Embryonic facial prominence (tissue), 1 donor: ENCODE measurements around the gene COL2A1.
A peak's percentile ranks its signal among the peaks of the same experiment; 100 is the strongest.

Experiments used
- DNase-seq: peaks from one replicate; pipeline ENCODE4 v3.0.0-alpha.2; 2016; ENCODE audit errors: extremely low spot score

The COL2A1 gene

DNA sequence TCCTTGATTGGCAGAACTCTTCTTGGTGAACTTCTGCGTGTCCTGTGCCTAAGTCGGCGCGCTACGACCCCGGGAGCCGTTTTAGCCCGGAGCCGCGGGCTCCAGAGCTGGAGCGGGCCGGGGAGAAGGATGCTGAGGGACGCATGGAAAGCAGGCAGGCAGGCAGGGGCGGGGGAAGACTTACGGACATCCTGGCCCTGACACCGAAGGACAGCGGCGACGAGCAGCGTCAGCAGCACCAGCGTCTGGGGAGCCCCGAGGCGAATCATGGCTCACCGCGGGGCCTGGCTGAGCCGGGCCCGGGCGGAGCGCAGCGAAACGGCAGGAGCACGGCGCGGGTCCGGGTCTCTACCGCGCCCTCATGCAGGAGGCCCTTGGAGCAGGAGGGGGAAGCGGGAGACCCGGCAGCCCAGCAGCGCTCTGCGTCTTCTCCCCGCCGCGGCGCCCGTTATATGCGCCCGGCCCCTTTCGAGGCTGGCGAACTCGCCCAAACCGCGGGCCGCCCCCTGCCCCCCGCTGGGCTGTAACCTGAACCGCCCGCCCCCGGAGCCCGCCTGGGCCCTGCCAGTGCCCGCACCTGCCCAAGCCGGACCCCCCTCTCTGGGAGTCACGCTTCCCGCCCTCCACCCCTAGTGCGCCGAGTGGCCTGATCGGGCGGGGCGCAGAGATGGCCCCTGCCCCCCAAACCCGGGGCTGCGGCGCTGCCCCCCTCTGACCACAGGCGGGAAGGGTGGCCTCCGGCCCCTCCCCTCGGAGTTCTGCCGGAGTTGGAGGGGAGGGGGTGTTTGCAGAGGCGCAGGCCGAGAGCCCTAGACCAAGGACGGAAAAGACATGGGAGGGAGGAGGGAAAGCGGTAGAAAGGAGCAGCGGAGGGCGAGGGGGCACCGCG is at the start of gene COL2A1:
TSS of gene COL2A1 (minus strand) at position 424 of the 889 bp plus-strand sequence. CDS start at position 269, 155 bp downstream.
- no peak for DNase-seq

DNA sequence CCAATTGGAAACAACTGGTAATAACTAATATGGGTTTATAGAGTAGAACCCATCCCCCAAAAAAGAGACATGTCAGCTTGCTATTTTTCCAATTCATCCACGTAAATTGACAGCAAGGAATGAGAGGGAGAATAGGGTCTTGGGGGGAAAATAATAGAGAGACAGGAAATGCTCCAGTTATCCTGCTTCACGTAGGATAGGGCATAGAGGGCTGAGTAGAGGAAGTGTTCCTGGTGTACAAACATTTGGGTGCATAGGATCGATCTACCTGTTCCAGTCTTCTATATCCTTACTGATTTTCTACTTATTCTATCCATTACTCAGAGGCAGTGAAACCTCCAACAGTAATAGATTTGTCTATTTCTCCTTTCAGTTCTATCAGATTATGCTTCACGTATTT is 49.6 kb upstream of the COL2A1 start:
- DNase-seq: no peak

DNA sequence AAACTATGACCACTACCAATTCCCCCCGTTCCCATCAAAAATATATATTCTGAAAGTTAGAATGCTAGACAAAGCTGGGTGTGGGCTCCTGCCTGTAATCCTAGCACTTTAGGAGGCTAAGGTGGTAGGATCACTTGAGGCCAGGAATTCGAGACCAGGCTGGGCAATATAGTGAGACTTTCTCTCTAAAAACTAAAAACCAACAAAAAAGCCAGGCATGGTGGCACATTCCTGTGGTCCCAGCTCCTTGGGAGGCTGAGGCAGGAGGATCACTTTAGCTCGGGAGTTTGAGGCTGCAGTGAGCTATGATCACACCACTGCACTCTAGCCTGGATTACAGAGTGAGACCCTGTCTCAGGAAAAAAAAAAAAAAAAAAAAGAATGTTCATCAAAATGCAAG is 48.8 kb upstream of the COL2A1 start:
- no peak for DNase-seq

DNA sequence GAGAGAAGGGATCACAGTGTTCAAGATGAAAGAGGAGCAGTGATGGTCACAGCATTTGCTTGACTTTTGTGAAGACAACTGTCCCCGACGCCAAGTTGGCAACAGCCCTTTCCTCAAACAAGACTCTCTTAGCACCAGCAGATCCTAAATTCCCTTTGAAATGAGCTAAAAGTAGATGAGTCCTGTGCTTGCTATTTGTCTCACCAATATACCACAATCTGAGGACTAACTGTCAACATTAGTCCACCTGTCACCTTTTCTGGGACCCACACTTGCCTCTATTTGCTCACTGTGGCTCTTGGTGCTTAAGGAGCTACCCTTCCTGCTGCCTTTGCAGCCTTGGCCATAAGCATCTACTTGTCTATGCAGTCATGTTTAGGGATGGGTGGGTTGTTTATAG is 47.4 kb upstream of the COL2A1 start:
- DNase-seq: no peak

DNA sequence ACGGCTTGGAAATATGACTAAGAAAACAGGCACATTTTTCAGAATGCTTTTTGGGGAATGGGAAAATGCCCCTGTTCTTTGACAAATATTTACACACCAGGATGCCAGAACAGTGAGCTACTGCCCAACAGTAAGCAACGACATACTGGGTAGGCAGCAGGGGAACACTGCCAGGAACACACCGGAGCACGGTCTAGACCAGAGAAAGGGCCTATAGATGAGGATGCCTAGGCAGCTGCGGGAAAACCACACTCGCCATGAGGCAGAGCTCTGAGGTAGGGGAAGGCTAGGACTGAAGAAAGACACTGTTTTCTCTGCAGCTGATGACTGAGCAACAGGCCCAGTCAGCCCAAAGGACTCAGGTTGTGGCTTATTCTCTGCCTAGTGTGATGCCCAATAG is 45.9 kb upstream of the COL2A1 start:
- no peak for DNase-seq

DNA sequence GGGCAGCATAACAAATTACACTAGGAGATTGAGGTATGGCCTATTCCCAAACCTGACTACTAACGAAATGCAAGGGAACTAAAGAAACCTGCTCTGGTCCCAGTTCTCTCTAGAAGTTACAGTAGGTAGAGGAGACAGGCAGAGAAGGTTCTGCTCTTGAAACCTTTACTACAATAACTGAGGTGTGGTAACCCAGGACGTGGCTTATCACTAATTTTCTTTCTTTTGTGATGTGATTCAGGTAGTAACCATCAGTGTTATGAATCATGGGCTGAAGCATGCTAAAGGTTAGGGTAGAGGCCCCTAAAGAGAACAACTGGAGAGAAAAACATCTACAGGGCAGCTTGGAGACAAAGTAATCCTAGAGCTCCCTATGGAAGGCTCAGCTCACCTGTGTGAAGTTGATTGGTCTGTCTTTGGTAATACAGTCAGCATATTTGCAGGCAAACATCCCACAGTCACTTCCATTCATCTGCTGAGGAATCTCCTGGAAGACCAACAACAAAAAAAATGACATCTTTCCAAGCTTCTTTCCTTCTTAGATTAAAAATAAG is 41.8 kb upstream of the COL2A1 start:
- DNase-seq: no peak

DNA sequence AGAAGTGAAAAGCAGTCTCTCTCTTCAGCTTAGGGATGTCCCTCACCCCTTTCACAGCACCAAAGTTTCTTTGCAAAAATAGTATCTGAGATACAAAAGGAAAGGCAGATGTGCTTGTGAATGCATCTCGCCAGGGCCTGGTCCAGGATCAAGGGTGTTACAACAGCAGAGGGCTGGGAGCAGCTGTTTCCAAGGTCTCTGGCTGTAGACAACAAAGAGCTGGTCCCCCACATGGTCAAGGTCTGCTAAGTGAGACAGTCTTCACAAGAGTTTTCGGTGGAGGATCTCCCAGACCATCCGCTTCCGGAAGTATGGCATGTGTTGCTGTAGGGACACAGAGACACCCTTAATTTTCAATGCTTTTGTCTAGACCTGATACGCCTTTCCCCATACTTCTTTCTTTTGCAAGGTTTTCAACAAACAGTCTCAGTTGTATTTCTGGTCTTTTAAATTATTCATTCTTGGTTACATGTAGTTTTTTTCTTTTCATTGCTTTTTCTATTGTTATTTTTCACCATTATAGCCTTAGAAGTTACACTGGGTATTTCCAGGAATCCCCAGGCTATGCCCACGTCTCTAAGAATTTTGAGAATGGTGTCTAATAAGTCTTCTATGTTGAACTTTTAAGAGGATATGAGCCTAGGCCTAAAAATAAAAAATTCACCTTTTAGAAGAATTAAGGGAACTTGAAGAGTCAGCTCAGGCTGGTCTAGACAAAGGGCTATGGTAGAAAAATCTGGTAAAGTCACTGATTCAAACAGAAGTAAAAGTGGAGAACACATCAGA is 41.0 kb upstream of the COL2A1 start:
- DNase-seq: no peak

DNA sequence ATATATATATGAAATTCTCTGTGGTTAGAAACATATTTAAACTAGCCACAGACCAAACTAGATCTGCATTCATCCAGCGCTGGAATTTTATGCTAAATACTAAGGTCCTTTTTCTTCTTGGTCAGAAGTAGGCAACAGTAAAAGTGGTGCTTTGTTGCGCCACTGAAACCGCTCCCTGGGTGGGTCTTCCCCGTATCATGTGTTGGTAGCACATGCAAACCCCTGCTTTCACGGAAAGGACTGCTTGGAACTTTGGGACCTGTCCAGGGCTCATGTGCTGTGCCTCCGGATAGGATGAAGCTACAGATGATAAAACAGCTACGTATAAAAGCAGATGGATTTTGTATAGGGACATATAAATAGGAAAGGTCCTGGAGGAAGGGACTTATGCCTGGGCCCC is 40.1 kb upstream of the COL2A1 start:
- peak; percentile 22 for DNase-seq

DNA sequence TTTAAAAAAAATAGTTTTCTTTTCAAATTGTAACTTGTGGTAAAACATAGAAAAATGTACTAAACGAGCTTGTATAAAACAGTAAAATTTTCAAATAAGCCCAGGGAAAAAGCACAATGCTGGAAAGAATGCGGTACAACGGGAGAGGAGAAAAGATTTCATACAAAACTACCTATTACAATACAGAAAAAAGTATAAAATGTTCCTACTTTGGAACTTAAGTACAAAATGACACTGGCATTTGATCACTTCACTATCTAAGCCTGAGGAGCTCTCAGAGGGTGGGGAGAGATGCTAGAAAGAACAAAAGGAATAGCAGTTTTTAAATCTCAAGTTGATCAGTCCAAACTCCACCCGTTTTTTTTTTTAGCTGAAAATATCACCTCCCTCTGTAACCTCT is 39.5 kb upstream of the COL2A1 start:
- DNase-seq: no peak

DNA sequence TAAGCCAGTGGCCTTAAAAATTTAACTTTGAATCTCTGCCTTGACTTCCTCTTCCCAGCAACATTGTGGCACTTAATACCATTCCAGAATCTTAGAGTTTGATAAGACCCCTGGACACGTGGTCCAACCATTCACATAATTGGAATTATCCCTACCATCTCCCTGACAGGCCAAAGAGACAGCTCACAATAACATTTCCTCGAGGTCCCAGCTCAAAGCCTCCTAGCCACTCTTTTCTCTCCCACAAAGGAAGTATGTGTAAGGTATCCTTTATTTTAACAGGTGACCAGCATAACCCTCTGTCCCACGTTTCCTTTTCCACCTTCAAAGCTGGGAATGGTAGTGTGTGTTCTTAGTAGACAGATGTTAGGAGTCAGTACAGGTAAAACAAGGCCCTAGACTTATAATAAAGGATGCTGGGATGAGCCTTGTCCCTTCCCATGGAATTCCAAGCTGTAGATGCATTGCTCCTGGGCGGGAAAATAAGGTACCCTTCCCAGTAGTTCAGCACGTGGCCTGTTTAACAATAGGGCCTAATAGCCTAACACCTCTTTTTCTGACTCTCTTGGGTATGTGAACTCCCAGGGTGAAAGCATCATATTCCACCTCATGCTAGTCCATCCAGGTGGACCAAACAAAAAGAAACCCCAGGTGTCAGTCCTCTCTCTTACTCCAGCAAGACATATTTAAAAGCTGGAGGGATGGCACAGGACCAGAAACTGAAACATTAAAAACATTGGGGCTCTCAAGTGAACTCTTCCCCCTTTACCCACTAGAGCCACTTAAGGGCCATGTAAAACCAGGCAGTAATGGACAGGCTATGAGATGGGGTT is 37.5 kb upstream of the COL2A1 start:
- no peak for DNase-seq

DNA sequence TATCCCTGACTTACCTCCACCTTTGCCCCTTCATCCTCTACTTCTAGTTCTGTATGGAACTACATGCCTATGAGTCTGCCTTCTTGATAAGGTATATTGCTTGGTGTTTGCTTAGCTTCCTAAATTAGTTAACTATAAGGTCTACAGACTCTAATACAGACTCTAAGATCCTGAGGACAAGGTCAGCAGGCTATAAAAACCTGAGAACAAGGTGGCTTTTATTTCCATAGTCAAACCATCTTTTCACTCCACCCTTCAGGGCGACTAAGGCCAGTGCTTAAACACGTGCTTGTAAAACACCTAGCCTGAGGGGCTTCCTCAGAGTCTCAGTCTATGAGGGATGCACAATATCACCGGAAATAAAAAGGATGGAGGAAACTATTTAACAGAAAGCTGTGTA is 36.1 kb upstream of the COL2A1 start:
- no peak for DNase-seq

DNA sequence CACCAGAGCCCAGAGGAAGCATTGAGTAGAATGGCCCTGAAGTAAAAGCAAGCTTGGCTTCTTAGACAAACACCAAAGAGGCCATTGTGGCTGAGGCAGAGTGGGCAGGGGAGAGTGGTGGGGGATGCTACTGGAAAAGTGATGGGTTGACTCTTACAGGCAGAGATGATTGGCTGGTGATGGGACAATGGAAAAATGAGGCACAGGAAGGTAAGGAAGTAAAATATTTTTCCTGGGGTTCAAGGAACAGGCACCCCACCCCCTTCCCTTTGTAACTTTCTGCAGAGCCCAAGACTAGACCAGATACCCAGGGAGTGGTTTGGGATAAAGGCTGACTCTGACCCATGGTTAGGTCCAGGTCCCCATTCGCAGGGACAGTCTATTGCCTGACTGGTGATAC is 34.9 kb upstream of the COL2A1 start:
- no peak for DNase-seq

DNA sequence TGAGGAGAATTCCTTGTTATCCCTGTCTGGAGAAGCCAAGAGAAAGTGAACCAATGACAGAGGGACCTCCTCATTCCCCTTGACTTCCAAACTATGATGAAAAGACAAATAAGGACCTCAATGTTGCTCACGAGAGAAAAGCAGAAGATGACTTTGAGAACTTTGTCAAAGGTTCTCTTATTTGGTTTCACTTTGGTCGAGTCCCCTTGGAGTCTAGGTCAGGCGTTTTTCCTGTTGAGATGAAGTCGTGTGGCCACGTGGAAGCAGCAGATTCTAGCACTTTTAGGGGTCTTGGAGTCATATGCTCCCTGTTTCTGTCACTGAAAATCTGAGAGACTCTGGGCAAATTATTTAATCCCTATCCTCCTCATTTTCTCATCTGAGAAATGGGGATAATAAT is 33.8 kb upstream of the COL2A1 start:
- DNase-seq: no peak

DNA sequence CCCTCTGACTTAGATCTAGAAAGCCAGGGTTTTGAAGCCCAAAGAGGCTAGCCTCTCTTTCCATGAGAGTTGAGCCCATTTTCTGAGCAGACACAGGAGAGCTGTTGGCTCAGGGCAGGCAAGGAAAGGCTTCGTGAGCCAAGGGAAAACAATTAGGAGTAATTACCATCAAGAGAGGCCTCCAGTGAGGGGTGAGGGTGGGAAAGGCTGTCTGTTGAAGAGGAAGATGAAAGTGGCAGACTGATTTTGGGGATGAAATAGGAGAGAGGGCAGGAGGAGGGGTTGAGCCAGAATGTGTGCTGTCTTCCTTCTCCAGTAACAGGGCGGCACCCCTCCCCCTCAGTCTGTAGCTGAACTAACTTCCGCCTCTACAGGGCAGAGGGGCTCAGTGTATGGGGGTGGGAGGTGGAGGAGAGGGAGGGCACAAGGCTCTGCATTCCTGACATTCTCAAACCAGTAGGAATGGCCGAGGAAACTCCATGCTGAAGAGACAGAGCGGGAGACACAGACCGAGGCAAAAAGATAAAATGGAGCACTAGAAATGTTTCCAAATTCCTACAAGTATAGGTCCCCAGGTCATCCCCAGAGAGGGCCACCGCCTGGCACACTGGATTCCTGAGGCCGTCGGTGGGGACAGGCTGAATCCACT is 33.1 kb upstream of the COL2A1 start:
- peak; percentile 78 for DNase-seq

DNA sequence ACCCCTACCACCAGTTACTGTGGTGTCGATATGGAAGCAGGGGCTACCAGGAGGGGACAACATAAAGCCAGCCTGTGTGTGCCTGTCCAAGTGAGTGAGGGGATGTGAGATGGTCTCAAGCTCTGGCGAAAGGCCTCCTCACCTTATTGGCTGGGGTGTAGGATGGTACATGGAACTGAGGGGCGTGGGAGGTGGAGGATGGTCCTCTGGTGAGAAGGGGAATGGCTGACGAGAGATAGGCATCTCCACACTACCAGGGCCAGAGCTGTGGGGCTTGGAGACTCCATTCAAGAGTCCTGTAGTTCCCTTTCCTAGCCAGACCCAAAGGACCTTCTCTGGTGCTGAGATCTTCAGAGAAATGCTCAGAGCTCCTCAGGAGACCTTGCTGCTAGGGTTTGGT is 32.5 kb upstream of the COL2A1 start:
- no peak for DNase-seq

DNA sequence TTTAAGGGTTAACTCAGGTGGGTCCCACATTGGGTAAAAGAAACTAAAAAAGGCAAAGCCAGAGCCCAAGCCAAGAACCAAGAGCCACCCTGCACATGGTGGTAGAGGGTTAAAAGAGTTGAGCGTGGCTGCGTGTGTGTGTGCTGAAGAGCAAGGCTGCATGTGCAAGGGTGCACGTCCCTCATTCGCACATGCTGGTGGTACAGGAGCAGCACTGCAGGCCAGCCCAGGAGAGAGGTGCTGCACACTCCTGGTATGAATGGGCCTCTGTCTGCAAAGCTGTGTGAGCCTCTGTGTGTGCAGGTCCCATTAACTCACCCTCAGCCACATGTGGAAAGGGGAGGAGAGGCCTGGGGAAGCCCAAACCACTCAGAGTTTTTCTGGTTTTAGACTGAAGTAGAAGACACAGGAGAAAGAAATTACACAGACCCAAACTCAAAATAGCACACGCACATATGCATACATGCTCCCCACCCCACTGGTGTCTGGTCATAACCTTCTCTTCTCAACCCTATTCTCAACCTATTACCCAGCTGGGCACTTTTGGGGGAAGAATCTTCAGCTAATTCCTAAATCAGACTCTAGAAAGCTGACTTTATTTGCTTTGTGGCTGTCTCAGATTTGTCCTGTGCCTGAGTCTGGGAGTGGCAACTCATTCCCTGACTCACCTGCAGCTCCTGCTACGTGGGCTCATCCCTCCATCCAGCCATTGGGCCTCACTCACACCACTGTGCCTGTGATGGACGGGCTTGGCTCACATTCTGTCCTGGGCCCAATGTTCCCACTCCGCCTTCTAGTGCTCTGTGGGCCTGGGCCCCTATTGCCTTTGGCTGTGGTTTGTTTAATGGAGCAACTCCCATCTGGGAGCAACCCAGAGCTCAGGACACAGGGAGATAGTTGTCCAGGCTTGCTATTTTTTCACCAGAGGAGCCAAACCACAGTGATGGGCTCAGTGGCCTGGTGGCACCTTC is 30.8 kb upstream of the COL2A1 start:
- no peak for DNase-seq

DNA sequence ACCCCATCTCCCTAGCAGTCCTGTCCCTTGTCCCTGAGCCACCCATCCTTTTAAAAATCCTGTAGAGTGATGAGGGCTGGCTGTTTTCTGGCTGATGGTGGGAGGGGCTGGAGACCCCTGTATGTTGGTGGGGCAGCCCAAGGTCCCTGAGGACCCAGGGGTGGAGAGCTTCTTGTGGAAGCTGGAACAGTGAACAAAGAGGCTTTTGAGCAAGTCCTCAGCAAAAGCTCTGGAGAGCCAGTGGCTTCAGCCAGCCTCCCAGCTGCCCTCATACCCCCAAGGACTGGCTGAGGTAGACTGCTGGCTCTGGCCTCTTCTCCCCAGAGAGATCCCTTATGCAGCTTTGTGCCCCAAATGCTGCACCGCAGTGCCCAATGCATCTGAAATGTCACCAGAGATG is 29.2 kb upstream of the COL2A1 start:
- no peak for DNase-seq

DNA sequence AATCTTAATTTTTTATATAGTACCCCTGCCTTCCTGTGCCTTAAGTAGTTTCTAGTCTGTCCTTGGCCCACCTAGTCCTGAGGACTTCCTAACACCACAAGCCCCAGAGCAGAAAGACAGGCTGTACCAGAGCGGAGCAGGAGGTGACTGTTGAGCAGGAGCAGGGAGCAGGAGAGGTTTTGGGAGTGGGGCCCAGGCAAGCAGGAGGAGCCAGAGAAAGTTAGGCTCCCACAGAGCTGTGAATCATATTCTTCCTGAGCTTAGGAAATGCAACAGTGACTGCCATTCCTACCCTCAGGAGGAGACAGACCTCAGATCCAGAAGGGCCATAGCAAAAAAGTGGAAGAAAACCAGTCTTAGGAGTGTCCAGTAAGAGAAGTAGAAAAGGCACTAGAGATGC is 28.3 kb upstream of the COL2A1 start:
- no peak for DNase-seq

DNA sequence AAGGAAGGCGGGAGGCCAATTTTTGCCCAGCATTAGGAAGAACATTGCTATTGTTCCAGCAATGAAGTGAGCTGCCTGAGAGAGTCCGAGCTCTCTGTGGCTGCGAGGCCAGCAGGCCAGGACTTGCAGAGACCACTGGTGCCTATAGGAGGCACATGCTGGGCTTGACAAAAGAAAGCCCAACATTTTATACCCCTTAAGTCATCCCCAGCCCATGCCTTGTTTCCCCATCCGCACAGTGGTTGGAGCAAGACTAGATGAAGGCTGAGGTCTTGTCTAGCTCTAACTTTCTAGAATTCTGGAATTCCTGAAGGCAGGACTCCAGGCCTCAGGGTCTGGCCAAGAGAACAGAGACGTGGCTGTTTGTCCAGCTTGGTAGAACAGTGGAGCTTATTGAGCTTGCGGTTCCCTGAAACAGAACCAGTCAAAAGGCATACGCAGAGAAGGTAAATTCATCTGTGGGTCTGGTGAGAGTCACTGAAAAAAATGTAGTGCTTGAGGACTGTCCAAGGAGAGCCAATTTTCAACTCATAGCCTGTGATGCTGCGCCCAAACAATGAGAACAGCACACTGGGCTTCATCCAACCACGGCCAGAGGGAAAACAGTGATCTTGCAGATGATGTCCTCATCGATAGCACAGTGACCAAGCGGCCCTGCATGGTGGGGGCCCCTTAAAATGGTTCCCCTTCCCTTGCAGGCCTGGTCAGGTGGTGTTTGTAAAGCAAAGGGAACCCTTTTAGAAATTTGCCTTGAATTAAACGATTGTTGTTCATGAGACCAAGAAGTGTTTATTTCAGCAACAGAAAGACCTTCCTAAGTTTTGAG is 27.1 kb upstream of the COL2A1 start:
- DNase-seq: no peak
